Measurements from ENCODE around the gene PER1.

DNA sequence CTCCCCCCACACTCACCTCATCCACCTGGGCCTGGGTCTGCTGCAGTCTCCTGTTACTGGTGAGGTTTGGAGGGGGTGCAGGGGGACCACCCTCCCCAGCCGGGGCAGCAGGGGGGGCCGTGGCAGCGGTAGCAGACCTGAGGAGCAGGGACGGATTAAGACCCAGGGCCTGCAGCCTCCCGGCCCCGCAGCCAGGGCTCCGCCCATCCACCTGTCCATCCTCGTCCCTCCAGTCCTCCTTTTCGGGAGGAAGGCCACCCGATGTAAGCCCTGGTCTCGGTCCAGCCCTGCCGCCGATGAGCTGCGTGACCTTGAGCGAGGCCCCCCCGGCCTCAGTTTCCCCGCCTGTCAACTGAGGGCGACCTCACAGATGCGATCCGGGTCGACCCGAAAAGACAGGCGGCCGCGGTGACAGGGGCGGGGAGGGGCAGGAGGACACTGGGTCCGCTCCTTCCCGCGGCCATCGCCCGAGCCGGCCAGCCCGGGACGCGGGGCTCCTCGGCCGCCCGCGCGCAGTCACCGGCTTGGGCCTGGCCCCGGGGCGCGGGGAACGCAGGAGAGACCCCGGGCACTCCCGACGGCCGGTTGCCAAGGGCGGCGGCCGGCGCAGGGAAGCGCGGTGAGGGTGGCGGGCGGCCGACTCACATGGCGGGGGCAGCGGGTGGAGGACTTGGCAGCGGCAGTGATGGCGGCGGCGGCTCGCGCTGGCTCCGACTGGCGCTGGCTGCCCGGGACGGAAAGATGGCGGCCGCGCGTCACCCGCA is 10.2 kb upstream of the PER1 start, which contains the start of gene VAMP2:
- TF ChIP-seq EZH2phosphoT487 (IDR thresholded peaks at IDR 0.05; ENCODE audit: borderline replicate concordance, low read length), result no peak
- TF ChIP-seq, protein P1, sequence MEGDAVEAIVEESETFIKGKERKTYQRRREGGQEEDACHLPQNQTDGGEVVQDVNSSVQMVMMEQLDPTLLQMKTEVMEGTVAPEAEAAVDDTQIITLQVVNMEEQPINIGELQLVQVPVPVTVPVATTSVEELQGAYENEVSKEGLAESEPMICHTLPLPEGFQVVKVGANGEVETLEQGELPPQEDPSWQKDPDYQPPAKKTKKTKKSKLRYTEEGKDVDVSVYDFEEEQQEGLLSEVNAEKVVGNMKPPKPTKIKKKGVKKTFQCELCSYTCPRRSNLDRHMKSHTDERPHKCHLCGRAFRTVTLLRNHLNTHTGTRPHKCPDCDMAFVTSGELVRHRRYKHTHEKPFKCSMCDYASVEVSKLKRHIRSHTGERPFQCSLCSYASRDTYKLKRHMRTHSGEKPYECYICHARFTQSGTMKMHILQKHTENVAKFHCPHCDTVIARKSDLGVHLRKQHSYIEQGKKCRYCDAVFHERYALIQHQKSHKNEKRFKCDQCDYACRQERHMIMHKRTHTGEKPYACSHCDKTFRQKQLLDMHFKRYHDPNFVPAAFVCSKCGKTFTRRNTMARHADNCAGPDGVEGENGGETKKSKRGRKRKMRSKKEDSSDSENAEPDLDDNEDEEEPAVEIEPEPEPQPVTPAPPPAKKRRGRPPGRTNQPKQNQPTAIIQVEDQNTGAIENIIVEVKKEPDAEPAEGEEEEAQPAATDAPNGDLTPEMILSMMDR (conservative IDR thresholded peaks at IDR 0.05; ENCODE audit: low read depth, low read length), result no peak
